ENCODE results near the gene PEX12. TPM values are rescaled to one million over a fixed set of nuclear protein-coding genes. Genes with fewer than 3 reads are reported as not detected.
A peak's percentile ranks its signal among the peaks of the same experiment; 100 is the strongest.

Gene PEX12
- total and polyA plus RNA-seq, 9 of the 15 experiments (the other 6 are each of a cell fraction or from before 2014, with no cell fraction given): 4.0 to 12.4 (median 6.4) TPM

- TF ChIP-seq HDAC1 (IDR thresholded peaks at IDR 0.05) (peak in 1 of 2 experiments; percentile 82; a peak in 2 of 4 replicates), ATF1 (CRISPR knock-in tag; IDR thresholded peaks at IDR 0.05) (peak; percentile 99), ATF1 (tag; IDR thresholded peaks at IDR 0.05) (peak; percentile 100), SMAD1 (IDR thresholded peaks at IDR 0.05; ENCODE audit: low read depth, low read length, partially characterized antibody) (peak; percentile 77), RREB1 (CRISPR knock-in tag; IDR thresholded peaks at IDR 0.05) (peak; percentile 23; the same call in 1 of the 2 replicates), ZNF436 (CRISPR knock-in tag; IDR thresholded peaks at IDR 0.05) (no peak), HOXB6 (CRISPR knock-in tag; IDR thresholded peaks at IDR 0.05; ENCODE audit: borderline replicate concordance) (no peak), ZNF3 (CRISPR knock-in tag; IDR thresholded peaks at IDR 0.05) (no peak), PML (IDR thresholded peaks at IDR 0.05; ENCODE audit: low read length) (peak; percentile 72), RFX5 (IDR thresholded peaks at IDR 0.05; ENCODE audit: low read depth, low read length) (peak; percentile 81; the same call in 1 of the 2 replicates), KLF6 (CRISPR knock-in tag; IDR thresholded peaks at IDR 0.05; ENCODE audit: borderline replicate concordance) (no peak), MLX (CRISPR knock-in tag; conservative IDR thresholded peaks at IDR 0.05) (0 out of 4 replicates have a peak, but pooled peaks of 1 of the 2 experiments have one; percentile 21), TRIM25 (IDR thresholded peaks at IDR 0.05; ENCODE audit: borderline replicate concordance) (peak; percentile 78), BCOR (IDR thresholded peaks at IDR 0.05) (peak; percentile 66), LEF1 (IDR thresholded peaks at IDR 0.05) (no peak)
Measured at GRCh38 chr17:35587074-35587961, 8.9 kb upstream of the PEX12 start, which contains the start of gene AP2B1 (continued).

Measured in K562 (cell line).